ENCODE measurements around the gene FARS2. TPM values are rescaled to one million over a fixed set of nuclear protein-coding genes. Genes with fewer than 3 reads are reported as not detected.

The FARS2 gene
- polyA plus RNA-seq, 1 donor from 2014 or later: 27.6 TPM

Other genes starting within 250 kb of the FARS2 start
- 1.1 TPM for gene PPP1R3G, start 176.2 kb upstream of the FARS2 start, polyA plus RNA-seq (ENCODE audit: insufficient read depth, low read depth, low replicate concordance)
- 49.9 TPM for gene LYRM4, start 563 bp upstream of the FARS2 start, polyA plus RNA-seq (ENCODE audit: insufficient read depth, low read depth, low replicate concordance)

All from brain (organoid and tissue), 1 donor.